Measurements from ENCODE around the gene FOXJ3. TPM values are rescaled to one million over a fixed set of nuclear protein-coding genes. Genes with fewer than 3 reads are reported as not detected.
A peak's percentile ranks its signal among the peaks of the same experiment; 100 is the strongest.

Gene FOXJ3
- polyA plus RNA-seq, 6 donors from 2014 or later, result 19.8 to 46.0 (median 36.4) TPM

GRCh38 chr1:42328047-42328625 is 6.9 kb downstream of the FOXJ3 start:
- H3K9me3 Mint-ChIP-seq, result no peaks in the 10 kb centered on the region
- no peak overlapping the region for H3K27ac Mint-ChIP-seq
- H3K4me3 Mint-ChIP-seq, result no peak overlapping the region
- DNase-seq (no peak), ATAC-seq (ENCODE audit: low read depth in 2 of 2) (no peak)
- peaks cover 58 to 65% (median 64%) of the 10 kb centered on the region in 3 donors for H3K4me1 Mint-ChIP-seq
- H3K36me3 Mint-ChIP-seq, result no peaks in the 10 kb centered on the region
- no peaks in the 10 kb centered on the region for H3K27me3 Mint-ChIP-seq

GRCh38 chr1:42325014-42325402 is 10.0 kb downstream of the FOXJ3 start:
- no peak overlapping the region for H3K4me3 Mint-ChIP-seq
- no peak for DNase-seq

GRCh38 chr1:42324398-42325013 is 10.5 kb downstream of the FOXJ3 start:
- Mint-ChIP-seq H3K36me3 (no peaks in the 10 kb centered on the region), H3K9me3 (no peaks in the 10 kb centered on the region), H3K4me3 (no peak overlapping the region), H3K4me1 (peaks cover 60 to 74% (median 68%) of the 10 kb centered on the region in 3 donors), H3K27me3 (no peaks in the 10 kb centered on the region), H3K27ac (peak overlapping the region in 1 of 6 donors; percentile 76)
- ATAC-seq (ENCODE audit: low read depth in 2 of 2) (no peak), DNase-seq (no peak)

More at GRCh38 chr1:42325014-42325402, 10.0 kb downstream of the FOXJ3 start:
- Mint-ChIP-seq H3K36me3 (no peaks in the 10 kb centered on the region), H3K27me3 (no peaks in the 10 kb centered on the region), H3K4me1 (peaks cover 59 to 69% (median 64%) of the 10 kb centered on the region in 3 donors), H3K9me3 (no peaks in the 10 kb centered on the region), H3K27ac (peak overlapping the region in 1 of 6 donors; percentile 27)
- ATAC-seq (ENCODE audit: low read depth in 2 of 2), result no peak

DNA sequence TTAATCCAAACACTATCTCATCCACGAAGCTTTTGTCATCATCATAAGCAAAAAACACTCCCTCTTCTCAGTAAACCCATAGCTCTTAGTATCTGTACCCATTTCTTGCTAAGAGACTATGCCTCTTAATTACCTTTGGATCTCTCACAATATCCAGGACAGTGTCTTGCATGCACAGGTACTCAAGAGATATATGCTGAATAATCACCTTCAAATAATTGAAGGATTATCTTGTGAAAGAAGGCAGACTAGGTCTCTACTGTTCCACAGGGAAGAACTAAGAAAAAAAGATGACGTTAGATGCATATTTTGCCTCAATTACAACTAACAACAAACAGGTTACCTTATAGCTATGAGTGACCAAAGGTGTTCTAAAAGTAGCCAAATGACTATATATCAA is 11.5 kb downstream of the FOXJ3 start:
- Mint-ChIP-seq H3K36me3 (no peaks in the 10 kb centered on the region), H3K27me3 (no peaks in the 10 kb centered on the region), H3K4me3 (no peak overlapping the region), H3K27ac (no peak overlapping the region), H3K9me3 (no peaks in the 10 kb centered on the region), H3K4me1 (peaks cover 61 to 75% (median 73%) of the 10 kb centered on the region in 3 donors)
- no peak for ATAC-seq (ENCODE audit: low read depth in 2 of 2)
- no peak for DNase-seq

DNA sequence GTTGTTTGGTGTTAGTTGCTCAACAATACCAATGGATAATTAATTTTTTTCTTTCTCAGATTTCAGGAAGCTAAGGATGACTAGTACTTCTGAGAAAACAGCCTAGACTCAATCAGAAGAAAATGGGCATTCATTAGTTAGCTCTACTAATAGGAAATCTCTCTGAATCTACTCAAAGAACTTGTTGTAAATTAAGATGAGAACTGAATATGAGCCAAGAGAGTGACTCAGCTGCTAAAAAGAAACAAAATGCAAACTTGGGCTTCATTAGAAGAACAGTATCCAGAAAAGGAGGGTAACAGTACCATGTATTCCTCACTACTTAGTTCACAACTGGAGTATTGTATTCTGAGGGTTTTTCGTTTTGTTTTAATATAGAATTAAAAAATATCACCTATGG is 12.5 kb downstream of the FOXJ3 start:
- H3K4me1 Mint-ChIP-seq, result peaks cover 65 to 78% (median 77%) of the 10 kb centered on the region in 3 donors
- H3K9me3 Mint-ChIP-seq, result no peaks in the 10 kb centered on the region
- no peaks in the 10 kb centered on the region for H3K36me3 Mint-ChIP-seq
- no peak overlapping the region for H3K27ac Mint-ChIP-seq
- H3K27me3 Mint-ChIP-seq, result no peaks in the 10 kb centered on the region
- H3K4me3 Mint-ChIP-seq, result no peak overlapping the region
- ATAC-seq (ENCODE audit: low read depth in 2 of 2) (no peak), DNase-seq (no peak)

DNA sequence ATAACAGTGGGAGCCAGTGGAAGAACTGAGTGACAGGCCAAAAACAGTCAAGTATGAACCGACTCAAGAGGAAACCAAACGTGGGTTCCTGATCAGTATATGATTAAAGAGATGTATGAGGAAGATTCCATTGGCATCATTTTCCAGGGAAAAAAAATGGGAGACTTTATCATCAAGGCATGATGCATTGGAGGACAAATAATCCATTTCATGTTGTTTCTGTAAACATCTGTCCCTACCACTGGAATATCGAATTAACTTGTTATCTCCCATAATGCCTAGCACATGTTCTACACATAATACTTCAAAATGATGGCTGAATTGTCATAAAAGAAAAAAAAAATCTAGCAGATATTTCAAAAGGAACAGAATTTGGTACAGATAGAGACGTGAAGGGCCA is 13.3 kb downstream of the FOXJ3 start:
- no peaks in the 10 kb centered on the region for H3K9me3 Mint-ChIP-seq
- H3K36me3 Mint-ChIP-seq, result no peaks in the 10 kb centered on the region
- no peaks in the 10 kb centered on the region for H3K27me3 Mint-ChIP-seq
- no peak overlapping the region for H3K4me3 Mint-ChIP-seq
- peaks cover 64 to 83% (median 77%) of the 10 kb centered on the region in 3 donors for H3K4me1 Mint-ChIP-seq
- peak overlapping the region in 4 of 6 donors; percentile 11 to 69 (median 33) for H3K27ac Mint-ChIP-seq
- no peak for DNase-seq
- ATAC-seq (ENCODE audit: low read depth in 2 of 2), result no peak

GRCh38 chr1:42320708-42321107 is 14.3 kb downstream of the FOXJ3 start:
- ATAC-seq (ENCODE audit: low read depth in 2 of 2) (no peak), DNase-seq (no peak)
- no peaks in the 10 kb centered on the region for H3K9me3 Mint-ChIP-seq
- peak overlapping the region in 3 of 6 donors; percentile 69 to 89 (median 73) for H3K27ac Mint-ChIP-seq
- peak overlapping the region in 2 of 8 donors; percentile 35 to 45 for H3K4me3 Mint-ChIP-seq
- H3K27me3 Mint-ChIP-seq, result no peaks in the 10 kb centered on the region
- H3K4me1 Mint-ChIP-seq, result peaks cover 63 to 84% (median 79%) of the 10 kb centered on the region in 3 donors
- H3K36me3 Mint-ChIP-seq, result no peaks in the 10 kb centered on the region

GRCh38 chr1:42319871-42320484 is 15.1 kb downstream of the FOXJ3 start:
- H3K4me1 Mint-ChIP-seq, result peaks cover 65 to 86% (median 84%) of the 10 kb centered on the region in 3 donors
- peak overlapping the region in 7 of 8 donors; percentile 2 to 88 (median 49) for H3K4me3 Mint-ChIP-seq
- peak; percentile 40 to 53 for ATAC-seq (ENCODE audit: low read depth in 2 of 2)
- H3K27me3 Mint-ChIP-seq, result no peaks in the 10 kb centered on the region
- H3K9me3 Mint-ChIP-seq, result no peaks in the 10 kb centered on the region
- H3K36me3 Mint-ChIP-seq, result no peaks in the 10 kb centered on the region
- DNase-seq, result no peak
- peak overlapping the region in 5 of 6 donors; percentile 7 to 89 (median 69) for H3K27ac Mint-ChIP-seq

DNA sequence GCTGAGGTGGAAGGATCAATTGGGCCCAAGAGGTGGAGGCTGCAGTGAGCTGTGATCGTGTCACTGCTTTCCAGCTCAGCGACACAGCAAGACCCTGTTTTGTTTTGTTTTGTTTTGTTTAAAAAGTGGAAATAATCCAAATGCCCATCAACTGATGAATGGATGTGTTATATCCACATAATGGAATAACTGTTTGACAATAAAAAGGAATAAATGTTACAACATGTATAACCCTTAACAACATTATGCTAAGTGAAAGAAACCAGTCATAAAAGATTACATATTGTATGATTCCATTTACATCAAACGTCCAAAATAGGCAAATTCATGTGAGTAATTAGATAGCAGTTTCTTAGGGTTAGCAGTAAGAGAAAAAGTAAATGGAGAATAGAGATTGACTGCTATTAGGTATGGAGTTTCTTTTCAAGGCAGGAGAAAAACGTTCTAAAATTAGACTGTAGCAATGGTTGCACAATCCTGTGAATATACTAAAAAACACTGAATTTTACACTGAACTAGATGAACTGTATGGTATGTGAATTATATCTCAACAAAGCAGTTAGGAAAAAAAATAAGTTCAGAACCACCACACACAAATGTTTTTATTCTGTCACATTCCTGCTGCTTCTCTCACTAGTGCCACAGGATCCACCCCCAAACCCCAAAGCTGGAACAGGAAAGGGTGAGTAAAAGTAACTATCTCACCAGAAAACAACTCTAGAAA is 15.7 kb downstream of the FOXJ3 start:
- no peaks in the 10 kb centered on the region for H3K27me3 Mint-ChIP-seq
- H3K27ac Mint-ChIP-seq, result peak overlapping the region; percentile 20 to 89 (median 66)
- no peaks in the 10 kb centered on the region for H3K36me3 Mint-ChIP-seq
- ATAC-seq (ENCODE audit: low read depth in 2 of 2) (no peak), DNase-seq (no peak)
- H3K9me3 Mint-ChIP-seq, result no peaks in the 10 kb centered on the region
- peak overlapping the region in 5 of 8 donors; percentile 21 to 88 (median 53) for H3K4me3 Mint-ChIP-seq
- H3K4me1 Mint-ChIP-seq, result peaks cover 65 to 89% (median 85%) of the 10 kb centered on the region in 3 donors

DNA sequence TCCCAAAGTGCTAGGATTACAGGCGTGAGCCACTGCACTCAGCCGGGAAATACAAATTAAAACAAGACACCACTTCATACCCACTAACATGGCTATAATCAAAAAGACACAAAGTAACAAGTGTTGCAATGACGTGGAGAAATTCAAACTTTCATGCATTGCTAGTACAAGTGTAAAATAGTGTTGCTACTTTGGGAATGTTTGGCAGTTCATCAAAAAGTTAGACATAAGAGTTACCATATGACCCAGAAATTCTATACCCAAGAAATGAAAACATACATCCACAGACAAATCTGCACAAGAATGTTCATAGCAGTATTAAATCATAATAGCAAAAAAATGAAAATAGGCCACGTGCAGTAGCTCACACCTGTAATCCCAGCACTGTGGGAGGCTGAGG is 16.4 kb downstream of the FOXJ3 start:
- Mint-ChIP-seq H3K27ac (peak overlapping the region in 1 of 6 donors; percentile 72), H3K4me3 (no peak overlapping the region), H3K36me3 (no peaks in the 10 kb centered on the region), H3K27me3 (no peaks in the 10 kb centered on the region), H3K9me3 (no peaks in the 10 kb centered on the region), H3K4me1 (peaks cover 68 to 92% (median 89%) of the 10 kb centered on the region in 3 donors)
- DNase-seq (no peak), ATAC-seq (ENCODE audit: low read depth in 2 of 2) (no peak)

DNA sequence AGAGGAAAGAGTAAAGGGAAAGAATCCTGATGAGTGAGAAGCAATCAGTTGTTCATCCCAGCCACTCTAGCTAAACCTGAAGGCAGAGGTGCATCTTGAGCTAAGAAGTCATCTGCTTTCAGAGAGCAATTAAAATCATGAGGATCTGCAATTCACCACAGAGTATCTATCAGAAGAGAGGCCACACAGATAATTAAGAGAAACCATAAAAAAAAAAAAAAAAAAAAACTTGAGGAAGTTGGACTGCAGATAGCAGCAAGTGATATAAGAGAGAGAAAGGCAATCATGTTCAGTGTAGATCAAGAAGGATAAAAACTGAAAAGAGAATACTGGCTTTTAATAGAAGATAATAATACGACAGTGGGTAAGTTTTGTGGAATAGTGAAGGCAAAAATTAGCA is 17.7 kb downstream of the FOXJ3 start:
- H3K4me3 Mint-ChIP-seq, result no peak overlapping the region
- H3K36me3 Mint-ChIP-seq, result no peaks in the 10 kb centered on the region
- peak overlapping the region in 2 of 6 donors; percentile 49 to 74 for H3K27ac Mint-ChIP-seq
- no peaks in the 10 kb centered on the region for H3K9me3 Mint-ChIP-seq
- H3K4me1 Mint-ChIP-seq, result peaks cover 67 to 90% (median 88%) of the 10 kb centered on the region in 3 donors
- no peak for DNase-seq
- ATAC-seq (ENCODE audit: low read depth in 2 of 2), result no peak
- H3K27me3 Mint-ChIP-seq, result no peaks in the 10 kb centered on the region

- Mint-ChIP-seq H3K27ac (peak overlapping the region in 1 of 6 donors; percentile 38), H3K27me3 (no peaks in the 10 kb centered on the region), H3K4me1 (peaks cover 67 to 85% (median 84%) of the 10 kb centered on the region in 3 donors), H3K9me3 (no peaks in the 10 kb centered on the region), H3K4me3 (no peak overlapping the region), H3K36me3 (no peaks in the 10 kb centered on the region)
- no peak for DNase-seq
- no peak for ATAC-seq (ENCODE audit: low read depth in 2 of 2)
Measured at GRCh38 chr1:42316292-42316691, 18.7 kb downstream of the FOXJ3 start.

GRCh38 chr1:42315500-42315899 is 19.5 kb downstream of the FOXJ3 start:
- H3K4me3 Mint-ChIP-seq, result no peak overlapping the region
- H3K36me3 Mint-ChIP-seq, result no peaks in the 10 kb centered on the region
- no peak for ATAC-seq (ENCODE audit: low read depth in 2 of 2)
- peak overlapping the region in 4 of 6 donors; percentile 6 to 39 (median 18) for H3K27ac Mint-ChIP-seq
- no peaks in the 10 kb centered on the region for H3K9me3 Mint-ChIP-seq
- DNase-seq, result no peak
- peaks cover 70 to 82% (median 77%) of the 10 kb centered on the region in 3 donors for H3K4me1 Mint-ChIP-seq
- no peaks in the 10 kb centered on the region for H3K27me3 Mint-ChIP-seq

Data from naive B cell (primary cell).